Breast epithelium (tissue), 4 donors: ENCODE data around the gene STX18. TPM values are rescaled to one million over a fixed set of nuclear protein-coding genes. Genes with fewer than 3 reads are reported as not detected.

Experiments
- DNase-seq, 2 donors: peaks; one replicate each; pipeline ENCODE4 v3.0.0-alpha.2; 2019; ENCODE audit warnings: low spot score in 2 of 2
- H3K27ac ChIP-seq, 2 donors: fragments of 200-600 bp; sonication (generic) in 1 of 2; one replicate each; pipeline ENCODE4 v1.5.1; 2016 to 2019; ENCODE audit warnings: mild to moderate bottlenecking in 1 of 2
- H3K27me3 ChIP-seq, 2 donors: fragments of 200-600 bp; sonication (generic) in 1 of 2; one replicate each; pipeline versions ENCODE4 v1.5.1 to v1.6.0; 2017 to 2019; ENCODE audit warnings: control low read depth in 1 of 2, mild to moderate bottlenecking in 1 of 2
- H3K36me3 ChIP-seq: fragments of 200-600 bp; one replicate; pipeline ENCODE4 v1.5.1; 2019
- H3K4me1 ChIP-seq, 2 donors: fragments of 200-600 bp; sonication (generic); one replicate each; pipeline ENCODE4 v1.5.1; 2016 to 2019; ENCODE audit warnings: control low read depth in 1 of 2
- H3K4me3 ChIP-seq, 3 donors: fragments of 200-600 bp; sonication (generic); 1 replicate in 2 of 3; 2 replicates in 1 of 3; pipeline ENCODE4 v1.5.1; 2016 to 2019; ENCODE audit warnings: mild to moderate bottlenecking in 3 of 3, moderate library complexity in 2 of 3
- H3K9me3 ChIP-seq, 2 donors: fragments of 200-600 bp; sonication (generic) in 1 of 2; one replicate each; pipeline ENCODE4 v1.5.1; 2016 to 2019; ENCODE audit warnings: control low read depth in 1 of 2
- POLR2A ChIP-seq: fragments of 450-650 bp; IDR thresholded peaks from one replicate; pipeline ENCODE4 v1.6.1; 2016; ENCODE audit warnings: antibody characterized with exemption, mild to moderate bottlenecking, moderate library complexity
- POLR2AphosphoS5 ChIP-seq, 3 donors: sonication (generic); formaldehyde crosslinking; IDR thresholded peaks; one replicate each; pipeline ENCODE4 v1.6.1; 2017; ENCODE audit warnings: antibody characterized with exemption in 3 of 3
- intact Hi-C: fragments of 100-400 bp; cut with DNase I; formaldehyde crosslinking; loops from one replicate; pipeline ENCODE4 v1.15.1; 2023; ENCODE audit warnings: low total_unique reads
- total RNA-seq, 3 donors: library from RNA; depleted of rRNA; stranded (reverse); fragments of >200 nt; gene quantifications; one replicate each; pipeline ENCODE4 v1.1.0, GENCODE V29; 2016
- TF ChIP-seq, protein P1 (sequence below), 3 donors: fragments of 450-650 bp; IDR thresholded peaks; one replicate each; pipeline ENCODE4 v1.5.1; 2016 to 2017; ENCODE audit warnings: antibody characterized with exemption in 3 of 3, mild to moderate bottlenecking in 3 of 3, moderate library complexity in 3 of 3

STX18 gene
- total RNA-seq, 3 donors from 2014 or later, result 32.2 to 36.3 (median 32.8) TPM

DNA sequence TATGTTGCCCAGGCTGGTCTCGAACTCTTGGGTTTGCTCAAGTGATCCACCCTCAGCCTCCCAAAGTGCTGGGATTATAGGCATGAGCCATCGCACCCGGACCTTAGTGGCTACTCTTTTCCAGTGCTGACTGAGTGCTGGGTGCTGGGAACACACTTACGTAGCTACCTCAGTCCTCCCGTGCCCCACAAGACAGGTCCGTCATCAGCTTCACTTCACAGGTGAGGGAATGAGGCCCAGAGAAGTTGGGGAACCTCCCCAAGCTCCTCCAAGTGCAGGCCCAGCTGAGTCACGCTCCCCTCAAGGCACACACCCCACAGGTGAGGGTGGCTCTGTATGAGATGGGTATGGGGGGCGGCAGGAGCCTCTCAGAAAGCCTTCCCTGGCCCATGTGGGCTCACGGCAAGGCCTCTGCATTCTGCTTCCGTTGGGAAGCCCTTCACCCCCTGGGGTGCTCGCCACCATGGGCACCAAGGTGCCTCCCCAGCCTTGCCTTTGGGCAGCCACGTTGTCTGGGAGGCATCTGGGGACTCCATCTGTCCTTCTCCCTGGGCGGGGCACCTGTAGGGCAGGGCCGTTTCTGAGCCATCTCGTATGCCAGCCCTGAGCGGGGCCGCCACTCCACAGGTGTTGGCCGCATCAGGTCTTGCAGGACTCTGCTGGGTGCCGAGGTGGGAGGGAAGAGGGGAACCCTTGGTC lies 126.6 kb downstream of the STX18 start:
- peak in 1 of 2 donors; percentile 34 for DNase-seq
- Histone ChIP-seq H3K9me3 (no peaks in the 10 kb centered on the region), H3K36me3 (no peaks in the 10 kb centered on the region), H3K27ac (no peak overlapping the region), H3K4me3 (no peak overlapping the region), H3K4me1 (no peaks in the 10 kb centered on the region), H3K27me3 (no peaks in the 10 kb centered on the region)
- no peak for TF ChIP-seq POLR2A
- no peak for TF ChIP-seq POLR2AphosphoS5 (IDR thresholded peaks at IDR 0.05)
- TF ChIP-seq, protein P1, sequence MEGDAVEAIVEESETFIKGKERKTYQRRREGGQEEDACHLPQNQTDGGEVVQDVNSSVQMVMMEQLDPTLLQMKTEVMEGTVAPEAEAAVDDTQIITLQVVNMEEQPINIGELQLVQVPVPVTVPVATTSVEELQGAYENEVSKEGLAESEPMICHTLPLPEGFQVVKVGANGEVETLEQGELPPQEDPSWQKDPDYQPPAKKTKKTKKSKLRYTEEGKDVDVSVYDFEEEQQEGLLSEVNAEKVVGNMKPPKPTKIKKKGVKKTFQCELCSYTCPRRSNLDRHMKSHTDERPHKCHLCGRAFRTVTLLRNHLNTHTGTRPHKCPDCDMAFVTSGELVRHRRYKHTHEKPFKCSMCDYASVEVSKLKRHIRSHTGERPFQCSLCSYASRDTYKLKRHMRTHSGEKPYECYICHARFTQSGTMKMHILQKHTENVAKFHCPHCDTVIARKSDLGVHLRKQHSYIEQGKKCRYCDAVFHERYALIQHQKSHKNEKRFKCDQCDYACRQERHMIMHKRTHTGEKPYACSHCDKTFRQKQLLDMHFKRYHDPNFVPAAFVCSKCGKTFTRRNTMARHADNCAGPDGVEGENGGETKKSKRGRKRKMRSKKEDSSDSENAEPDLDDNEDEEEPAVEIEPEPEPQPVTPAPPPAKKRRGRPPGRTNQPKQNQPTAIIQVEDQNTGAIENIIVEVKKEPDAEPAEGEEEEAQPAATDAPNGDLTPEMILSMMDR (IDR thresholded peaks at IDR 0.05), result no peak
- intact Hi-C loops, result no loop called here

DNA sequence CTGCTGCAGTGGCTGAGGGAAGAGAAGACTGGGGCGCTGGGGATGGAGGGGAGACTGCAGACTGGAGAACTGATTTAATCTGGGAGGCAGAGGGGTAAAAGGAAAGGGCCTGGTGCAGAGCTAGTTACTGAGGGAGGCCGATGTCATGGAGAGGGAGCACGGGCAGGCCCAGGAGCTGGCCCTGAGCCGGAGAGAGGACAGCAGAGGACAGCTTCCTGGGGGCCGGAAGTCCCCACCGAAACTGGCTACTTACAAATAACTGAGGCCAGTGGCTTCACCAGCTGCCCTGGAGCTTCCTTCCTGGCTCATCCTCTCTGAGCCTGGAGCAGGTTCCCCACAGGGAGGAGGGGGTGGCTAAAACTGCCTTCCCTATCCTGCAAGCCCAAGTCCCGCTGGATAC lies 128.0 kb downstream of the STX18 start:
- Histone ChIP-seq H3K4me3 (no peak overlapping the region), H3K27ac (no peak overlapping the region), H3K4me1 (no peaks in the 10 kb centered on the region), H3K9me3 (no peaks in the 10 kb centered on the region), H3K27me3 (peaks cover 0 to 4% of the 10 kb centered on the region in 2 donors), H3K36me3 (no peaks in the 10 kb centered on the region)
- TF ChIP-seq POLR2AphosphoS5 (IDR thresholded peaks at IDR 0.05), result no peak
- TF ChIP-seq, protein P1 (IDR thresholded peaks at IDR 0.05), result no peak
- no peak for TF ChIP-seq POLR2A
- DNase-seq, result peak in 1 of 2 donors; percentile 34
- intact Hi-C loops, result no loop called here

DNA sequence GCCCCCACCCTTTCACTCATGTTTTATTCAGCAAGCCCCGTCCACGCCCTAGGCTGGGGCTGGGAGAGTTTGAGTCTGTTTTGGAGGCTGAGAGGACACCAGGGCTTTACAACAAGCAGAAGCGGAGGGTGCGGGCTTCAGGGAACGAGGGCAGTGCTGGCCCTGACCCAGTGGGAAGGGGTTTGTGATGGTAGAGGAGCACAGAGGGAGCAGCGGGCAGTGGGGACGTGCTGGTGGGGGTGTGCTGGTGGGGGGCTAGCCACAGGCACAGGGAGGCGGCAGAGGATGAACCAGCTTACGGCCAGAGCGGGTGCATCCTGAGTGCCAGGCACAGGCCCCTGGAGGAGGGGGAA lies 128.5 kb downstream of the STX18 start:
- H3K4me1 ChIP-seq, result no peaks in the 10 kb centered on the region
- intact Hi-C loops, result no loop called here
- H3K27me3 ChIP-seq, result peaks cover 0 to 4% of the 10 kb centered on the region in 2 donors
- no peaks in the 10 kb centered on the region for H3K36me3 ChIP-seq
- H3K4me3 ChIP-seq, result no peak overlapping the region
- TF ChIP-seq, protein P1 (IDR thresholded peaks at IDR 0.05), result no peak
- no peak for TF ChIP-seq POLR2A
- no peak for TF ChIP-seq POLR2AphosphoS5 (IDR thresholded peaks at IDR 0.05)
- no peak overlapping the region for H3K27ac ChIP-seq
- no peak for DNase-seq
- no peaks in the 10 kb centered on the region for H3K9me3 ChIP-seq

DNA sequence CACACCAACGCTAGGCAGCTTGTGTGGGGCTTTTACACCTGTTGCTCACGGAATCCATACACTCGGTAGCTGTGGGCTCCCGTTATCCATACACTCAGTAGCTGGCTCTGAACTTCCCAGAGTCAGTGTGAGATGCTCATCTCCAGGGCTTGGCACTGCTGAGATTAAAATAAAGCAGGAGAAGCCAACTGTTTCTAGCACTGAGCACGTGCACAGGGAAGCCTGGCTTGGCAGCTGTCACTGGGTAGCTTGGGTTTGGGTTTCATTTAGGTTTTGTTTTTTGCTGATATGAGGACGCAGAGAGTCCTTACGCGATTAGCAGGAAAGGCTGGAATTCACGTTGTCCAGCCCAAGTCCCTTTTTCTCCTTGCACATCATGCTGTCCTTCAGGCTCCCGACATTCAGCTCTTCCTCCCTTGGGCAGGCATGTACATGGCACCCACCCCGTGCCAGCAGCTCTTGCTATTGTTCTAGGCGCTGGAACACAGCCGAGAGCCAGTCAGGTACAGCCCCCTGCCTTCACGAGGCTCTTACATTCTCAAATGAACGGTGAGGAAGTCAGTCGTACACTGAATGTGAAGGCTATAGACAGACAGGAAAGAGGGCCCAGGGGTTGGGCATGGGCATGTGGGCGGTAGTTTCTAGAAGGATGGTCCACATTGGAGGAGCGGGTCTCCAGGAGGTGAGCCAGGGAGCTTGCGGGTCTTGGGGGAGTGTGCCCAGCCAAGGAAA lies 129.0 kb downstream of the STX18 start:
- TF ChIP-seq, protein P1 (IDR thresholded peaks at IDR 0.05), result no peak
- TF ChIP-seq POLR2A (no peak), POLR2AphosphoS5 (IDR thresholded peaks at IDR 0.05) (no peak)
- H3K4me1 ChIP-seq, result no peaks in the 10 kb centered on the region
- no peak overlapping the region for H3K27ac ChIP-seq
- no peaks in the 10 kb centered on the region for H3K36me3 ChIP-seq
- H3K9me3 ChIP-seq, result no peaks in the 10 kb centered on the region
- DNase-seq, result no peak
- H3K27me3 ChIP-seq, result peaks cover 0 to 4% of the 10 kb centered on the region in 2 donors
- intact Hi-C loops, result no loop called here
- no peak overlapping the region for H3K4me3 ChIP-seq

DNA sequence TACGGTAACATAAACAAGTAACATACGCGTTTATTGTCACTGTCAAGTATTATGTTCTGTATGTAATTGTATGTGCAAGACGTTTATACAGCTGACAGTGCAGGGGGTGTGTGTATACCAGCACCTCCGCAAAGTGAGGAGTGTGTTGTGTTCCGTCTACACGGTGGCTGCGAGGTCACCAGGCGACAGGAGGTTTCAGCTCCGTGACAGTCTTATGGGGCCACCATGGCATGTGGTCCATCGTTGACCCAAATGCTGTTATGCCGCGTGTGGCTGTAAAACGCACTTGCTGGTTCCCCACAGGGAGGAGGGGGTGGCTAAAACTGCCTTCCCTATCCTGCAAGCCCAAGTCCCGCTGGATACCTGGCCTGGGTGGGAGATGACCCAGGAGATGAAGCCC lies 129.9 kb downstream of the STX18 start:
- Histone ChIP-seq H3K4me1 (no peaks in the 10 kb centered on the region), H3K9me3 (no peaks in the 10 kb centered on the region), H3K27ac (no peak overlapping the region), H3K36me3 (no peaks in the 10 kb centered on the region), H3K4me3 (no peak overlapping the region), H3K27me3 (peaks cover 0 to 11% of the 10 kb centered on the region in 2 donors)
- no peak for DNase-seq
- intact Hi-C loops, result no loop called here
- TF ChIP-seq, protein P1 (IDR thresholded peaks at IDR 0.05), result no peak
- TF ChIP-seq POLR2A, result no peak
- no peak for TF ChIP-seq POLR2AphosphoS5 (IDR thresholded peaks at IDR 0.05)
